Hepatocyte (in vitro differentiated cells): Measurements from ENCODE around the gene ARRDC1.
"Not testable (repeated sequence)": the region's sequence is repeated elsewhere in the genome, so short reads cannot be mapped to it uniquely, and the experiment has no call there.

Source experiments
- EZH2 ChIP-seq: fragments of 200-600 bp; sonication (generic); IDR thresholded peaks from 2 replicates; pipeline ENCODE4 v1.6.1; 2016; ENCODE audit warnings: antibody characterized with exemption, mild to moderate bottlenecking, borderline replicate concordance
- TF ChIP-seq, protein P1 (sequence below): fragments of 200-600 bp; sonication (generic); IDR thresholded peaks from 2 replicates; pipeline ENCODE4 v1.5.1; 2016; ENCODE audit warnings: antibody characterized with exemption, mild to moderate bottlenecking; ENCODE audit not compliant: poor library complexity

DNA sequence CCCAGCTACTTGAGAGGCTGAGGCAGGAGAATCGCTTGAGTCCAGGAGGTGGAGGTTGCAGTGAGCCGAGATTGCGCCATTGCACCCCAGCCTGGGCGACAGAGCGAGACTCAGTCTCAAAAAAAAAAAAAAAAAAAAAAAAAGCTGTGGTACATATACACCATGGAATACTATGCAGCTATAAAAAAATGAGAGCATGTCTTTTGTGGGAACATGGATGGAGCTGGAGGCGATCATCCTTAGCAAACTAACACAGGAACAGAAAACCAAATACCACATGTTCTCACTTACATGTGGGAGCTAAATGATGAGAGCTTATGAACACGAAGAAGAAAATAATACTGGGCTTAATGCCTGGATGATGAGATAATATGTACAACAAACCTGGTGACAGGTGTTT lies 8.9 kb upstream of the ARRDC1 start:
- TF ChIP-seq, protein P1, sequence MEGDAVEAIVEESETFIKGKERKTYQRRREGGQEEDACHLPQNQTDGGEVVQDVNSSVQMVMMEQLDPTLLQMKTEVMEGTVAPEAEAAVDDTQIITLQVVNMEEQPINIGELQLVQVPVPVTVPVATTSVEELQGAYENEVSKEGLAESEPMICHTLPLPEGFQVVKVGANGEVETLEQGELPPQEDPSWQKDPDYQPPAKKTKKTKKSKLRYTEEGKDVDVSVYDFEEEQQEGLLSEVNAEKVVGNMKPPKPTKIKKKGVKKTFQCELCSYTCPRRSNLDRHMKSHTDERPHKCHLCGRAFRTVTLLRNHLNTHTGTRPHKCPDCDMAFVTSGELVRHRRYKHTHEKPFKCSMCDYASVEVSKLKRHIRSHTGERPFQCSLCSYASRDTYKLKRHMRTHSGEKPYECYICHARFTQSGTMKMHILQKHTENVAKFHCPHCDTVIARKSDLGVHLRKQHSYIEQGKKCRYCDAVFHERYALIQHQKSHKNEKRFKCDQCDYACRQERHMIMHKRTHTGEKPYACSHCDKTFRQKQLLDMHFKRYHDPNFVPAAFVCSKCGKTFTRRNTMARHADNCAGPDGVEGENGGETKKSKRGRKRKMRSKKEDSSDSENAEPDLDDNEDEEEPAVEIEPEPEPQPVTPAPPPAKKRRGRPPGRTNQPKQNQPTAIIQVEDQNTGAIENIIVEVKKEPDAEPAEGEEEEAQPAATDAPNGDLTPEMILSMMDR: not testable (repeated sequence)
- not testable (repeated sequence) for TF ChIP-seq EZH2
